T1000 (cell line): ENCODE data around the gene HLF.

ENCODE experiments used
- DNase-seq: peaks from one replicate; lab custom pipeline; 2025; ENCODE audit warnings: mixed read lengths; lab: John Stamatoyannopoulos, UW

The HLF gene

GRCh38 chr17:55264645-55265298 is at the start of gene HLF:
Gene HLF (plus strand): TSS chr17:55264960. CDS start chr17:55265485, 525 bp downstream.
- peak; percentile 63 for DNase-seq

GRCh38 chr17:55215711-55216110 is 49.0 kb upstream of the HLF start:
- DNase-seq = no peak

GRCh38 chr17:55216888-55217287 is 47.9 kb upstream of the HLF start:
- no peak for DNase-seq

GRCh38 chr17:55219459-55219858 is 45.3 kb upstream of the HLF start:
- DNase-seq = no peak

- no peak for DNase-seq
Measured at GRCh38 chr17:55219934-55220333, 44.8 kb upstream of the HLF start.

GRCh38 chr17:55223524-55223923 is 41.2 kb upstream of the HLF start:
- no peak for DNase-seq

GRCh38 chr17:55224746-55225145 is 40.0 kb upstream of the HLF start:
- DNase-seq = no peak

GRCh38 chr17:55225237-55225636 is 39.5 kb upstream of the HLF start:
- DNase-seq = no peak

GRCh38 chr17:55228683-55229192 is 36.0 kb upstream of the HLF start:
- DNase-seq = no peak

GRCh38 chr17:55229276-55229675 is 35.5 kb upstream of the HLF start:
- DNase-seq = no peak

- DNase-seq = no peak
Measured at GRCh38 chr17:55230716-55231115, 34.0 kb upstream of the HLF start.

- DNase-seq = no peak
Measured at GRCh38 chr17:55233840-55234239, 30.9 kb upstream of the HLF start.

- DNase-seq = no peak
Measured at GRCh38 chr17:55236316-55236715, 28.4 kb upstream of the HLF start.

GRCh38 chr17:55237268-55237667 is 27.5 kb upstream of the HLF start:
- no peak for DNase-seq

- DNase-seq = no peak
Measured at GRCh38 chr17:55237841-55238178, 26.9 kb upstream of the HLF start.

GRCh38 chr17:55238179-55238930 is 26.4 kb upstream of the HLF start:
- peak; percentile 92 for DNase-seq

- DNase-seq = no peak
Measured at GRCh38 chr17:55238931-55239297, 25.8 kb upstream of the HLF start.

- DNase-seq = no peak
Measured at GRCh38 chr17:55241097-55241496, 23.7 kb upstream of the HLF start.

GRCh38 chr17:55242476-55242875 is 22.3 kb upstream of the HLF start:
- DNase-seq = no peak

GRCh38 chr17:55245986-55246385 is 18.8 kb upstream of the HLF start:
- DNase-seq = no peak

- DNase-seq = no peak
Measured at GRCh38 chr17:55246583-55246982, 18.2 kb upstream of the HLF start.

GRCh38 chr17:55248077-55248476 is 16.7 kb upstream of the HLF start:
- DNase-seq = no peak

- no peak for DNase-seq
Measured at GRCh38 chr17:55249861-55250260, 14.9 kb upstream of the HLF start.

GRCh38 chr17:55254375-55254774 is 10.4 kb upstream of the HLF start:
- no peak for DNase-seq
